H7 (cell line): ENCODE results near the gene HBB. TPM values are rescaled to one million over a fixed set of nuclear protein-coding genes. Genes with fewer than 3 reads are reported as not detected.

Source experiments
- DNase-seq: peaks from one replicate; pipeline ENCODE4 v3.0.0; 2012
- H3K27me3 ChIP-seq: 2 replicates; pipeline ENCODE4 v1.6.0; 2011; ENCODE audit warnings: mild to moderate bottlenecking, low read length; ENCODE audit not compliant: control insufficient read depth, insufficient read depth
- H3K36me3 ChIP-seq: replicated peaks from 2 replicates; pipeline ENCODE4 v1.5.1; 2011; ENCODE audit warnings: low read length; ENCODE audit not compliant: control insufficient read depth, insufficient read depth
- H3K4me3 ChIP-seq: 2 replicates; pipeline ENCODE4 v1.5.1; 2011; ENCODE audit warnings: low read depth, mild to moderate bottlenecking, control low read depth, low read length, moderate library complexity; ENCODE audit not compliant: insufficient read depth
- total RNA-seq: library from RNA; depleted of rRNA; stranded (reverse); fragments of >200 nt; shearing (Covaris generic); gene quantifications from 2 replicates; pipeline ENCODE4 v1.2.3, GENCODE V29; 2014

Gene HBB
- total RNA-seq, 1 experiment from 2014 or later, result not detected

GRCh38 chr11:5240056-5240455 lies 13.2 kb upstream of the HBB start:
- Histone ChIP-seq H3K36me3 (no peaks in the 10 kb centered on the region), H3K4me3 (no peak overlapping the region), H3K27me3 (no peaks in the 10 kb centered on the region)
- no peak for DNase-seq

GRCh38 chr11:5239046-5239445 lies 12.2 kb upstream of the HBB start:
- DNase-seq, result no peak
- Histone ChIP-seq H3K4me3 (no peak overlapping the region), H3K27me3 (no peaks in the 10 kb centered on the region), H3K36me3 (no peaks in the 10 kb centered on the region)

GRCh38 chr11:5238486-5238885 lies 11.6 kb upstream of the HBB start:
- no peaks in the 10 kb centered on the region for H3K27me3 ChIP-seq
- no peak for DNase-seq
- H3K36me3 ChIP-seq, result no peaks in the 10 kb centered on the region
- no peak overlapping the region for H3K4me3 ChIP-seq

GRCh38 chr11:5237420-5237819 lies 10.5 kb upstream of the HBB start:
- Histone ChIP-seq H3K36me3 (no peaks in the 10 kb centered on the region), H3K4me3 (no peak overlapping the region), H3K27me3 (no peaks in the 10 kb centered on the region)
- no peak for DNase-seq

GRCh38 chr11:5235364-5236095 lies 8.7 kb upstream of the HBB start:
- H3K36me3 ChIP-seq, result no peaks in the 10 kb centered on the region
- DNase-seq, result no peak
- H3K27me3 ChIP-seq, result no peaks in the 10 kb centered on the region
- H3K4me3 ChIP-seq, result no peak overlapping the region

GRCh38 chr11:5234381-5234834 lies 7.5 kb upstream of the HBB start, which contains the start of gene HBD:
Gene HBD, minus strand, starts transcription at chr11:5234483. Its CDS starts 50 bp downstream, at chr11:5234433.
- Histone ChIP-seq H3K27me3 (no peaks in the 10 kb centered on the region), H3K36me3 (no peaks in the 10 kb centered on the region), H3K4me3 (no peak within 1 kb of the TSS)
- no peak for DNase-seq

GRCh38 chr11:5233307-5233706 lies 6.4 kb upstream of the HBB start:
- no peaks in the 10 kb centered on the region for H3K36me3 ChIP-seq
- DNase-seq, result no peak
- no peak overlapping the region for H3K4me3 ChIP-seq
- no peaks in the 10 kb centered on the region for H3K27me3 ChIP-seq

- no peaks in the 10 kb centered on the region for H3K27me3 ChIP-seq
Observed at GRCh38 chr11:5232821-5233220, 6.0 kb upstream of the HBB start.

GRCh38 chr11:5232176-5232575 lies 5.3 kb upstream of the HBB start:
- DNase-seq, result no peak
- no peaks in the 10 kb centered on the region for H3K27me3 ChIP-seq
- no peaks in the 10 kb centered on the region for H3K36me3 ChIP-seq
- H3K4me3 ChIP-seq, result no peak overlapping the region

More at GRCh38 chr11:5232821-5233220, 6.0 kb upstream of the HBB start:
- no peak for DNase-seq
- H3K4me3 ChIP-seq, result no peak overlapping the region
- no peaks in the 10 kb centered on the region for H3K36me3 ChIP-seq

- Histone ChIP-seq H3K36me3 (no peaks in the 10 kb centered on the region), H3K27me3 (no peaks in the 10 kb centered on the region), H3K4me3 (no peak overlapping the region)
- no peak for DNase-seq
Observed at GRCh38 chr11:5231111-5231510, 4.2 kb upstream of the HBB start.

- H3K36me3 ChIP-seq, result no peaks in the 10 kb centered on the region
- H3K4me3 ChIP-seq, result no peak overlapping the region
- no peaks in the 10 kb centered on the region for H3K27me3 ChIP-seq
- no peak for DNase-seq
Observed at GRCh38 chr11:5230266-5230665, 3.4 kb upstream of the HBB start.

- H3K27me3 ChIP-seq, result no peaks in the 10 kb centered on the region
- no peak for DNase-seq
- H3K36me3 ChIP-seq, result no peaks in the 10 kb centered on the region
- no peak overlapping the region for H3K4me3 ChIP-seq
Observed at GRCh38 chr11:5229796-5230195, 2.9 kb upstream of the HBB start.

- Histone ChIP-seq H3K4me3 (no peak overlapping the region), H3K36me3 (no peaks in the 10 kb centered on the region), H3K27me3 (no peaks in the 10 kb centered on the region)
- no peak for DNase-seq
Observed at GRCh38 chr11:5229356-5229755, 2.5 kb upstream of the HBB start.

GRCh38 chr11:5228124-5228523 lies 1.3 kb upstream of the HBB start:
- no peak for DNase-seq
- Histone ChIP-seq H3K36me3 (no peaks in the 10 kb centered on the region), H3K4me3 (no peak overlapping the region), H3K27me3 (no peaks in the 10 kb centered on the region)

- no peaks in the 10 kb centered on the region for H3K36me3 ChIP-seq
- DNase-seq, result no peak
Observed at GRCh38 chr11:5227681-5228080, 810 bp upstream of the HBB start.

GRCh38 chr11:5225480-5225871 lies 1.4 kb downstream of the HBB start:
- DNase-seq, result no peak
- H3K4me3 ChIP-seq, result no peak overlapping the region
- no peaks in the 10 kb centered on the region for H3K27me3 ChIP-seq
- no peaks in the 10 kb centered on the region for H3K36me3 ChIP-seq

More at GRCh38 chr11:5227681-5228080, 810 bp upstream of the HBB start:
- no peak overlapping the region for H3K4me3 ChIP-seq
- no peaks in the 10 kb centered on the region for H3K27me3 ChIP-seq
